Stimulated activated CD8-positive, alpha-beta memory T cell treated with anti-CD3 and anti-CD28 coated beads, Interleukin-12 subunit alpha, Interleukin-12 subunit beta, amount 100 ng/mL, for 24 hours (primary cell): Measurements from ENCODE around the gene PARVB.

Source experiments
- DNase-seq: peaks from one replicate; pipeline ENCODE4 v3.0.0-alpha.2; 2020; ENCODE audit errors: extremely low read depth

PARVB gene

GRCh38 chr22:44161673-44162072 lies 137.6 kb downstream of the PARVB start:
- DNase-seq, result no peak

DNA sequence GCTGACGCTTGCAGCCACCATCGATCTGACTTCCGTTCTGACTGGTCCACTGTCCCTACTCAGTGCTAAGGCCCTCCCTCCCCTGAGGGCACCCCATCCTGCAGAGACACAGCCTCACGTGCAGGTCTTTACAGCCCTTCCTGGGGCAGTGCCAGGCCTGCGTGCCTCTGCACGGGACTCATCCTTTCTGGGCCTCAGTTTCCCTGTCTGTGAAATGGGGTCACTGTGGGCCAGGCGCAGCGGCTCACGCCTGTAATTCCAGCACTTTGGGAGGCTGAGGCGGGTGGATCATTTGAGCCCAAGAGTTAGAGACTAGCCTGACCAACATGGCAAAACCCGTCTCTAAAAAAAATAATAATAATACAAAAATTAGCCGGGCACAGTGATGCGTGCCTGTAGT lies 138.9 kb downstream of the PARVB start:
- DNase-seq, result no peak

DNA sequence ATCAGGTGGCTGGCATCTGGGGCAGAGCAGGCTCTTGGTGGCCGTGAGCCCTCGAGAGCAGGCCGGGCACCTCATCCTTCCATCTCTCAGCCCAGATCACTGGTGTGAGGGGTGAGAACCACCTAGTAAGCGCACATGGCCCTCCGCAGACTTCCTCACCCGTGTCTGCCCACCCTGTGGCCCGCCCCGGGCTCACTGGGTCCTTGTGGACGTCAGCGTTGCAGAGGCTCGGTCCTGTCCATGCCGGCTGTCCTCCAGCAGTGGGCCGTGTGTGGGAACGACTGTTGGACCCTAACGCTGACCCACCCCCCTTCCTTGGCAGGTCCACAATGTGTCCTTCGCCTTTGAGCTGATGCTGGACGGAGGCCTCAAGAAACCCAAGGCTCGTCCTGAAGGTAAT lies 139.4 kb downstream of the PARVB start:
- DNase-seq, result no peak

GRCh38 chr22:44164031-44164430 lies 139.9 kb downstream of the PARVB start:
- no peak for DNase-seq

- no peak for DNase-seq
Measured at GRCh38 chr22:44165286-44165874, 141.3 kb downstream of the PARVB start.

DNA sequence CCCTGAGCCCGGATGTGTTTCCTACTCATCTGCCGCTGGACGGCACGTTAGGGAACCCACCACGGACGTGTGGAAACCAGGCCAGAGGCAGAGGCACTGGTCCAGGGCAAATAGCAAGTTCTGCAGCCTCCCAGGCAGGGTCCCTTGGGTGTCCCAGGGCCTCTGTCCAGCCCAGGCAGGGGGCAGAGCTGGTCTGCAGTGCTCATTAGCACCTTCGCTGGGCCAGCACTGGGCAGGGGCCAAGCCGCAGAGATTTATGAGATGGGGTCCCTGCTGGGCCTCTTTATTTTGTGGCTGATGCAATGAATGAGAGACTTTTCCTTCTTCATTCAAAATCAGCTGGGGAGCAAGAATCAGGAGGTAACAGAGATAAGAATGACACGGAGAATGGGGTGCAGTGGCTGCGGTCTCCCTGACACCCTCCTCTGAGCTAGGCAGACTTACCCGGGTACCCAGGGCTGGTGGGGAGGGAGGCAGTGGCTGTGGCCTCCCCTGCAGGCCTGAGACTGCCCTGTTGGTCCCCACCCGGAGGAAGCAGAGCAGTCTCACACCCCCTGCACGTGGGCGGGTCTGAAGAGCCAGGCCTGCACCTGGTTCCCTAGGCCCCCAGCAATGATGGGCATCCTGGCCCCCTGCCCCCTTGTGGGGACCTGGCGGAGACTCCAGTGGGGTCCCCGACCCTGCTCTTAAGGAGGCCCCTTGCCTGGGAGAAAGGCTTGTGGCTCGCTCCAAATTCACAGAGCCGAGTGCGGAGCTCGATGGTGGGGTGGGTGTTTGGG lies 142.6 kb downstream of the PARVB start:
- DNase-seq, result no peak

- no peak for DNase-seq
Measured at GRCh38 chr22:44167501-44167900, 143.4 kb downstream of the PARVB start.

DNA sequence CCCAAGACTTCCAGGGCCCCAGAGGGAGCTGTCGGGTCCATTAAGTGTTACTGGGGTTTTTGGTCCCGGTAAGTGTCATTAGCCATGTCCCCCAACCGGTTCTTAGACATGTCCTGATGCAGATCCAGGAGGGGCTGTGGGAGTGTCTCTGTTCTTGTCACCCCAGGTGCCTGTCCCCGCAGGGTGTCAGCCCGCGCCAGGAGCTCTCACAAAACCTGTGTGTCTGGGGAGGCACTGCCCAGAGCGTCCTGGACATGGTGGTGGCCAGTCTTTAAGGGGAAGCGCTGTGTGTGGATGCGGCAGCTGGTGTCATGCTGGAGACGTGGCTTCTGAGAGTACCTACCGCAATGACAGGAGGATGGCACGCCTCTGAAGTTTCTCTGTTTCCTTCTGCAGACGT lies 144.1 kb downstream of the PARVB start:
- no peak for DNase-seq

- no peak for DNase-seq
Measured at GRCh38 chr22:44170470-44170869, 146.4 kb downstream of the PARVB start.

DNA sequence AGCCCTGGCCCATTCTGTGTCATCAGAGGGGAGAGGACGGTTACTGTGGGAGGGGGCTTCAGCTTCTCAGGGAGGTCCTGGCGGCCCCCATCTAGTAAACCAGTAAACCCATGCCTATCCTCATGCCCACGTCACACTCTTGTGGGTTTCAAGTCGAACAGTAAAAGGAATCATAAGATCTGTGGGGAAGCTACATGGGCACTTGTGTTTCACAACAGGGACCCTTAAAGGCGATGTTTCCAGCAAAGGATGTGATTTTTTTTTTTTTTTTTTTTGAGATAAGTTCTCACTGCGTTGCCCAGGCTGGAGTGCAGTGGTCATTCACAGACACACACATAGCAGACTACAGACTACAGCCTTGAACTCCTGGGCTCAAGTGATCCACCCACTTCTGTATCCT lies 147.5 kb downstream of the PARVB start:
- no peak for DNase-seq

- no peak for DNase-seq
Measured at GRCh38 chr22:44172370-44173108, 148.4 kb downstream of the PARVB start.

- DNase-seq, result no peak
Measured at GRCh38 chr22:44173154-44173553, 149.1 kb downstream of the PARVB start.

DNA sequence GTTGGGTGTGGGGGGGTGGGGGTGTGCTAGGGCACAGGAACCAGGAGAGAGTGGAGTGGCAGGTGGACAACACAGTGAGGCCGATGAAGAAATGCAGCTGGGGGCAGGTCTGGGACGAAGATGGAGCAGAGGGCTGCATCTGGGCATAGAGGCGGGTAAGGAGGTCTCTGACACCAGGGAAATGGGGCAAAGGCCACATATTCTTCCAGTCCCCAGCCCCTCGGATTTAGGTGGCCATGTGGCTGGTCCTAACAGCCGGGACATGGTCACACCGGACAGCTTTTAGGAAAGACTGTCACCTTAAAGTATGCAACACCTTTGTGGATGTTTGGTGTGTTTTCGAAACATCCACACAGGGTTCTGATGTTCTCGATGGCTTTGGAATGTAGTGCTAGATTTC lies 151.6 kb downstream of the PARVB start:
- no peak for DNase-seq

GRCh38 chr22:44179196-44179988 lies 155.3 kb downstream of the PARVB start:
- no peak for DNase-seq

DNA sequence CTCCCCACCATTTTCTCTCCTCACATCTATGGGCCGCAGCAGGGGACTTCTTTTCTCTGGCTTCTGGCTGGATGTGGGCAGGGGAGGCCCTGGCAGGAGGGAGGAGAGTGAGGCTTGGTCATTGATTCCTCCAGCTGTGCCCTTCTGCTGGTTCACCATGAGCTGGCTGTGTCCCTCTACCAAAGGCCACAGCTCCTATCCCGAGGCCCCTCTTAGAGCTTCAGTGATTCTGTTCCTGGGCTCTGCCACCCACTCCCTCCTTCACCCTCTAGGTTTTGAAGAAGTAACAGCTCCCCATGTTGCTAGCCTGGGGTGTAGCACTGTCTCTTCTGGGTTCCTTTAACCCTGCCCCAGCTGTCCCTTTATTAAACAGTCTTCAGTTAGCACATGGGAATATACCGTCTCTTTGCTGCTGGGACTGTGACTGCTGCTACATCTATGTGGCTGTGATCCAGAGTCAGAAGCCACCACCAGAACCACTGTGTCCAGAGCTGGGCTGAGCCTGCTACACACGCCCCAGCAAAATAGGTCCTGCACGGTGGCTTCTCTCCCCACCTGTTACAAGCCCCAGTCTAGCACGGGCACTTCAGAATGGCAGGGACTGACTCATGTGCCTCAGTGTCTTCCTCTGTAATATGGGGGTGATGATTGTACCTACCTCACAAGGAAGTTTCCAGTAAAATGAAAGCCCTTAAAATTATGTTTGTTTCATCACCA lies 156.0 kb downstream of the PARVB start:
- no peak for DNase-seq

DNA sequence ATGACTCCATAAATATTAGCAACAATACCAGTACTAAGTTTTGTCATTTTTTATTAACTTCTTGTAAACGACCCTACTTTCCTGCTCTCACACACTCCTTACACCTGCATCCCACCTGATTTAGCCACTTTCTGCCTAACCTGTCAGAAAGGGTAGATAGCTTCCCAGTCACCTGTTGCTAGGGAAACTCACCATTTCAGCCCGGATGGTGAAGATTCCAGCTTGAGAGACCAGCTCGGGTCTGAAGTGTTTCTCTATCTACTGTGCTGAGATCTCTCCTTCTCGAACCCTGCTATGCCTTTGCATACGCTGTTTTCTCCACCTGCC lies 156.6 kb downstream of the PARVB start, which contains the start of gene PARVG:
Gene PARVG, plus strand, starts transcription at position 220 of the 327 bp plus-strand sequence. CDS start 2,405 bp downstream, outside the sequence.
- DNase-seq, result no peak

GRCh38 chr22:44181033-44181911 lies 157.2 kb downstream of the PARVB start:
- DNase-seq, result no peak

DNA sequence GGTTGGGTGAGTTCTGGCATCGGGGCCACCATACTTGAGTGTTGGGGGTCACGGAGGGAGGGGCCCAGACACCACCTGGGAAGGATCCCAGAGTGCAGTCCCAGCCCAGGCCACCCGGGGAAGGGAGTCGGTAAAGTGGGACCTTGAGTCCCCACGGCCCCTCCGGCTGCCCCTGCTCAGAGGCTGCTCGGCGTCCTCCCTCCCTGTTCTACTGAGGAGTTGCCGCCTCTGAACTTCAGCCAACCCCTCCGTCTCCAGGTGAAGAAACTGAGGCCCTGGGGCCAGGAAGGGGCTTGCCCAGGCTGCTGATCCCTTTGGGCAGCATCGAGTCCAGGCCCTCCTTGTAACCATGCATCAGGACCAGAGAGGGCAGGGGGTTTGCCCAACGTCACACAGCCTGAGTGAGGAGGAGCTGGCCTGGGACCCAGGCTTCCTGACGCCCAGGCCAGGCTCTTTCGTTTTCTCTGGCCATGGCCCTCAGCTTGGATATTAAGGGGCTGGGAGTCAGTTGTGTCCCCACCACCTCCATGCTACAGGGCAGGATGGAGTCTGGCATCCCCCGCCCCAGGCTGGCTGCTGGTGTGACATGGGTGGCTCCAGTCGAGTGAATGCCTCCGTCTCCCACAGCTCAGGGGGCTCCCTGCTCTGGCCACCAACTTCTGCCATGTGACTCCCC lies 157.9 kb downstream of the PARVB start:
- no peak for DNase-seq

GRCh38 chr22:44182588-44183286 lies 158.6 kb downstream of the PARVB start:
- DNase-seq, result no peak

GRCh38 chr22:44183287-44183588 lies 159.1 kb downstream of the PARVB start:
- no peak for DNase-seq
